ENCODE measurements around the gene XPNPEP1.
A peak's percentile ranks its signal among the peaks of the same experiment; 100 is the strongest.

Gene XPNPEP1

GRCh38 chr10:109862041-109862440, 61.3 kb downstream of the XPNPEP1 start:
- H3K27me3 ChIP-seq (replicated peaks; ENCODE audit: control insufficient read depth, insufficient read depth, low read length): no peaks in the 10 kb centered on the region
- H3K4me3 ChIP-seq (replicated peaks; ENCODE audit: low read depth, low read length): no peak overlapping the region
- DNase-seq (ENCODE audit: extremely low read depth, insufficient read length): no peak
- no peak for TF ChIP-seq CTCF (IDR thresholded peaks at IDR 0.05; ENCODE audit: insufficient read depth, low read length, poor library complexity, severe bottlenecking)
- H3K36me3 ChIP-seq (ENCODE audit: control insufficient read depth, insufficient read depth, low read length): peaks cover 8% of the 10 kb centered on the region

GRCh38 chr10:109861081-109861480, 62.2 kb downstream of the XPNPEP1 start:
- DNase-seq (ENCODE audit: extremely low read depth, insufficient read length): no peak
- no peaks in the 10 kb centered on the region for H3K27me3 ChIP-seq (replicated peaks; ENCODE audit: control insufficient read depth, insufficient read depth, low read length)
- no peak overlapping the region for H3K4me3 ChIP-seq (replicated peaks; ENCODE audit: low read depth, low read length)
- peaks cover 3% of the 10 kb centered on the region for H3K36me3 ChIP-seq (ENCODE audit: control insufficient read depth, insufficient read depth, low read length)
- TF ChIP-seq CTCF (IDR thresholded peaks at IDR 0.05; ENCODE audit: insufficient read depth, low read length, poor library complexity, severe bottlenecking): no peak

GRCh38 chr10:109859221-109859620, 64.1 kb downstream of the XPNPEP1 start:
- H3K27me3 ChIP-seq (replicated peaks; ENCODE audit: control insufficient read depth, insufficient read depth, low read length): no peaks in the 10 kb centered on the region
- TF ChIP-seq CTCF (IDR thresholded peaks at IDR 0.05; ENCODE audit: insufficient read depth, low read length, poor library complexity, severe bottlenecking): no peak
- no peaks in the 10 kb centered on the region; the same call in none of the 2 replicates for H3K36me3 ChIP-seq (ENCODE audit: control insufficient read depth, insufficient read depth, low read length)
- H3K4me3 ChIP-seq (replicated peaks; ENCODE audit: low read depth, low read length): no peak overlapping the region
- no peak for DNase-seq (ENCODE audit: extremely low read depth, insufficient read length)

- Histone ChIP-seq H3K4me3 (replicated peaks; ENCODE audit: low read depth, low read length) (no peak overlapping the region), H3K36me3 (ENCODE audit: control insufficient read depth, insufficient read depth, low read length) (no peaks in the 10 kb centered on the region), H3K27me3 (replicated peaks; ENCODE audit: control insufficient read depth, insufficient read depth, low read length) (no peaks in the 10 kb centered on the region; the same call in 1 of the 2 replicates)
- no peak for DNase-seq (ENCODE audit: extremely low read depth, insufficient read length)
- no peak for TF ChIP-seq CTCF (IDR thresholded peaks at IDR 0.05; ENCODE audit: insufficient read depth, low read length, poor library complexity, severe bottlenecking)
Measured at GRCh38 chr10:109855746-109856145, 67.6 kb downstream of the XPNPEP1 start.

GRCh38 chr10:109853921-109854320, 69.4 kb downstream of the XPNPEP1 start:
- H3K4me3 ChIP-seq (replicated peaks; ENCODE audit: low read depth, low read length): no peak overlapping the region
- TF ChIP-seq CTCF (IDR thresholded peaks at IDR 0.05; ENCODE audit: insufficient read depth, low read length, poor library complexity, severe bottlenecking): no peak
- no peak for DNase-seq (ENCODE audit: extremely low read depth, insufficient read length)

GRCh38 chr10:109852475-109853037, 70.8 kb downstream of the XPNPEP1 start:
- DNase-seq (ENCODE audit: extremely low read depth, insufficient read length): peak; percentile 20
- Histone ChIP-seq H3K36me3 (ENCODE audit: control insufficient read depth, insufficient read depth, low read length) (no peaks in the 10 kb centered on the region), H3K27me3 (replicated peaks; ENCODE audit: control insufficient read depth, insufficient read depth, low read length) (no peaks in the 10 kb centered on the region; the same call in 1 of the 2 replicates), H3K4me3 (replicated peaks; ENCODE audit: low read depth, low read length) (no peak overlapping the region)
- TF ChIP-seq CTCF (IDR thresholded peaks at IDR 0.05; ENCODE audit: insufficient read depth, low read length, poor library complexity, severe bottlenecking): peak; percentile 96

More at GRCh38 chr10:109853921-109854320, 69.4 kb downstream of the XPNPEP1 start:
- no peaks in the 10 kb centered on the region; the same call in 1 of the 2 replicates for H3K27me3 ChIP-seq (replicated peaks; ENCODE audit: control insufficient read depth, insufficient read depth, low read length)
- H3K36me3 ChIP-seq (ENCODE audit: control insufficient read depth, insufficient read depth, low read length): no peaks in the 10 kb centered on the region
